Esophagus muscularis mucosa (tissue), 3 donors: ENCODE data around the gene FBXO4.

ENCODE experiments used
- POLR2A ChIP-seq: fragments of 450-650 bp; IDR thresholded peaks from one replicate; pipeline ENCODE4 v1.6.1; 2017; ENCODE audit warnings: antibody characterized with exemption, moderate library complexity, mild to moderate bottlenecking, low read depth
- POLR2AphosphoS5 ChIP-seq, 2 donors: sonication (generic); formaldehyde crosslinking; IDR thresholded peaks; one replicate each; pipeline ENCODE4 v1.6.1; 2017; ENCODE audit warnings: antibody characterized with exemption in 2 of 2
- TF ChIP-seq, protein P1 (sequence below), 3 experiments: fragments of 200-600 bp in 2 of 3; fragments of 450-650 bp in 1 of 3; sonication (generic) in 2 of 3; IDR thresholded peaks; one replicate each; pipeline ENCODE4 v1.5.1; 2017 to 2019; ENCODE audit warnings: antibody characterized with exemption in 3 of 3, mild to moderate bottlenecking in 2 of 3, moderate library complexity in 1 of 3

DNA sequence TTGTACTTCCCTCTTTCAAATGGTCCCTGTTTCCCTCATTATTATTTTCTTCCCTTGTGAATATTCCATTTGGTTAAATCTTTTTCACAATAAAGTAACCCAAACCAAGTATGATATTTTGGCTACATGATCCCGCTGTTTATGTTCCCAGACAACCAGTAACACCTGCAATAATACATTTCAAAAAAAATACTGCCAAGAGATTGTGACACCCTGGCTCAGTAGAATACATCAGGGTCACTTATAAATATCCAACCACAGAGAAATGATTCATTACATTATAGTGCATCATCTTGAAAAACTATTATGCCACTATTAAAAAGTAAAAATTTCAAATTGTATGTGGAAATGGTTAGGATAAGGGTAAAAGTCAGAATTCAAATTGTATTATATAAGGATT lies 47.7 kb upstream of the FBXO4 start:
- TF ChIP-seq, protein P1, sequence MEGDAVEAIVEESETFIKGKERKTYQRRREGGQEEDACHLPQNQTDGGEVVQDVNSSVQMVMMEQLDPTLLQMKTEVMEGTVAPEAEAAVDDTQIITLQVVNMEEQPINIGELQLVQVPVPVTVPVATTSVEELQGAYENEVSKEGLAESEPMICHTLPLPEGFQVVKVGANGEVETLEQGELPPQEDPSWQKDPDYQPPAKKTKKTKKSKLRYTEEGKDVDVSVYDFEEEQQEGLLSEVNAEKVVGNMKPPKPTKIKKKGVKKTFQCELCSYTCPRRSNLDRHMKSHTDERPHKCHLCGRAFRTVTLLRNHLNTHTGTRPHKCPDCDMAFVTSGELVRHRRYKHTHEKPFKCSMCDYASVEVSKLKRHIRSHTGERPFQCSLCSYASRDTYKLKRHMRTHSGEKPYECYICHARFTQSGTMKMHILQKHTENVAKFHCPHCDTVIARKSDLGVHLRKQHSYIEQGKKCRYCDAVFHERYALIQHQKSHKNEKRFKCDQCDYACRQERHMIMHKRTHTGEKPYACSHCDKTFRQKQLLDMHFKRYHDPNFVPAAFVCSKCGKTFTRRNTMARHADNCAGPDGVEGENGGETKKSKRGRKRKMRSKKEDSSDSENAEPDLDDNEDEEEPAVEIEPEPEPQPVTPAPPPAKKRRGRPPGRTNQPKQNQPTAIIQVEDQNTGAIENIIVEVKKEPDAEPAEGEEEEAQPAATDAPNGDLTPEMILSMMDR (IDR thresholded peaks at IDR 0.05) = no peak
- TF ChIP-seq POLR2A = no peak
- TF ChIP-seq POLR2AphosphoS5 (IDR thresholded peaks at IDR 0.05) = no peak
